A673 (cell line): ENCODE data around the gene ALDH1L2. TPM values are rescaled to one million over a fixed set of nuclear protein-coding genes. Genes with fewer than 3 reads are reported as not detected.
"Not testable (repeated sequence)": the region's sequence is repeated elsewhere in the genome, so short reads cannot be mapped to it uniquely, and the experiment has no call there.

Experiments used
- BruUV-seq: library from RNA; stranded (reverse); fragments of 400-500 nt; replicated peaks from 2 replicates; lab custom pipeline; 2021; lab: Mats Ljungman, UMichigan
- CTCF ChIA-PET: fragments of 300-600 bp; sonication (Branson Sonifier 250); formaldehyde crosslinking; loops from one replicate; lab custom pipeline; 2022; ENCODE audit warnings: antibody characterized with exemption; lab: Charles Lee
- POLR2A ChIA-PET: fragments of 300-600 bp; sonication (Branson Sonifier 250); formaldehyde crosslinking; loops from one replicate; lab custom pipeline; 2022; ENCODE audit warnings: antibody characterized with exemption; ENCODE audit not compliant: low non-redundant PET; lab: Charles Lee
- DNase-seq: peaks from one replicate; pipeline ENCODE4 v3.0.0-alpha.2; 2015; ENCODE audit warnings: low spot score
- H3K27ac ChIP-seq: fragments of 200-600 bp; sonication (generic); 2 replicates; pipeline ENCODE4 v1.5.1; 2016; ENCODE audit warnings: mixed run types, low read depth, mild to moderate bottlenecking, mixed read lengths, antibody characterized with exemption, low read length; ENCODE audit not compliant: poor library complexity, severe bottlenecking
- H3K27me3 ChIP-seq: fragments of 200-600 bp; sonication (generic); replicated peaks from 2 replicates; pipeline ENCODE4 v1.6.1; 2017; ENCODE audit warnings: mixed run types, low read depth, mild to moderate bottlenecking, mixed read lengths, antibody characterized with exemption, low read length; ENCODE audit not compliant: insufficient read depth, poor library complexity
- H3K36me3 ChIP-seq: fragments of 200-600 bp; sonication (generic); 2 replicates; pipeline ENCODE4 v1.6.1; 2016; ENCODE audit warnings: mixed run types, mild to moderate bottlenecking, mixed read lengths, antibody characterized with exemption, low read length; ENCODE audit not compliant: insufficient read depth, poor library complexity, severe bottlenecking
- H3K4me1 ChIP-seq: fragments of 200-600 bp; sonication (generic); 2 replicates; pipeline ENCODE4 v1.6.1; 2017; ENCODE audit warnings: mixed run types, mild to moderate bottlenecking, mixed read lengths, antibody characterized with exemption, low read length; ENCODE audit not compliant: insufficient read depth, poor library complexity, severe bottlenecking
- H3K4me3 ChIP-seq: fragments of 200-600 bp; sonication (generic); 2 replicates; pipeline ENCODE4 v1.5.1; 2016; ENCODE audit warnings: low read depth, mixed run types, mild to moderate bottlenecking, mixed read lengths, low read length; ENCODE audit not compliant: poor library complexity, severe bottlenecking
- H3K9me3 ChIP-seq: fragments of 200-600 bp; sonication (generic); 2 replicates; pipeline ENCODE4 v1.6.1; 2016; ENCODE audit warnings: mixed run types, low read depth, mild to moderate bottlenecking, mixed read lengths, antibody characterized with exemption, low read length; ENCODE audit not compliant: poor library complexity, severe bottlenecking
- EZH2 ChIP-seq: fragments of 200-600 bp; sonication (generic); IDR thresholded peaks from 2 replicates; pipeline ENCODE4 v1.6.1; 2017; ENCODE audit warnings: borderline replicate concordance, low read depth, mild to moderate bottlenecking, mixed read lengths, antibody characterized with exemption, low read length; ENCODE audit not compliant: poor library complexity, severe bottlenecking
- intact Hi-C: fragments of 100-400 bp; cut with micrococcal nuclease; formaldehyde crosslinking; loops from one replicate; pipeline ENCODE4 v1.10.0; 2022; ENCODE audit not compliant: unreplicated experiment
- total RNA-seq: library from RNA; stranded (reverse); gene quantifications from 2 replicates; pipeline ENCODE4 v1.2.3, GENCODE V29; 2021
- TF ChIP-seq, protein P1 (sequence below): fragments of 300-800, 200-600 bp; sonication (generic); conservative IDR thresholded peaks from 2 replicates; pipeline ENCODE4 v1.5.1; 2017; ENCODE audit warnings: low read depth, mild to moderate bottlenecking, antibody characterized with exemption, low read length, moderate library complexity, mixed read lengths

ALDH1L2 gene
- total RNA-seq, 1 experiment from 2014 or later = 3.4 TPM

- H3K27me3 ChIP-seq = no peaks in the 10 kb centered on the region
- intact Hi-C loops = no loop called here
- BruUV-seq = no TSS peak
- no peak overlapping the region for H3K27ac ChIP-seq
- no peak overlapping the region for H3K4me3 ChIP-seq
- TF ChIP-seq, protein P1, sequence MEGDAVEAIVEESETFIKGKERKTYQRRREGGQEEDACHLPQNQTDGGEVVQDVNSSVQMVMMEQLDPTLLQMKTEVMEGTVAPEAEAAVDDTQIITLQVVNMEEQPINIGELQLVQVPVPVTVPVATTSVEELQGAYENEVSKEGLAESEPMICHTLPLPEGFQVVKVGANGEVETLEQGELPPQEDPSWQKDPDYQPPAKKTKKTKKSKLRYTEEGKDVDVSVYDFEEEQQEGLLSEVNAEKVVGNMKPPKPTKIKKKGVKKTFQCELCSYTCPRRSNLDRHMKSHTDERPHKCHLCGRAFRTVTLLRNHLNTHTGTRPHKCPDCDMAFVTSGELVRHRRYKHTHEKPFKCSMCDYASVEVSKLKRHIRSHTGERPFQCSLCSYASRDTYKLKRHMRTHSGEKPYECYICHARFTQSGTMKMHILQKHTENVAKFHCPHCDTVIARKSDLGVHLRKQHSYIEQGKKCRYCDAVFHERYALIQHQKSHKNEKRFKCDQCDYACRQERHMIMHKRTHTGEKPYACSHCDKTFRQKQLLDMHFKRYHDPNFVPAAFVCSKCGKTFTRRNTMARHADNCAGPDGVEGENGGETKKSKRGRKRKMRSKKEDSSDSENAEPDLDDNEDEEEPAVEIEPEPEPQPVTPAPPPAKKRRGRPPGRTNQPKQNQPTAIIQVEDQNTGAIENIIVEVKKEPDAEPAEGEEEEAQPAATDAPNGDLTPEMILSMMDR = no peak
- no peak for TF ChIP-seq EZH2
- peaks cover 41% of the 10 kb centered on the region for H3K36me3 ChIP-seq
- DNase-seq = no peak
- ChIA-PET CTCF (no interaction called here), POLR2A (interaction anchor here (0.5 kb wide), 1 partner anchor 1032 kb away, joined by 11 read pairs; no protein-coding TSS in a partner anchor)
- no peaks in the 10 kb centered on the region for H3K9me3 ChIP-seq
- peaks cover 4% of the 10 kb centered on the region for H3K4me1 ChIP-seq
These were observed 93.3 kb downstream of the ALDH1L2 start for GRCh38 chr12:104990950-104991349.

DNA sequence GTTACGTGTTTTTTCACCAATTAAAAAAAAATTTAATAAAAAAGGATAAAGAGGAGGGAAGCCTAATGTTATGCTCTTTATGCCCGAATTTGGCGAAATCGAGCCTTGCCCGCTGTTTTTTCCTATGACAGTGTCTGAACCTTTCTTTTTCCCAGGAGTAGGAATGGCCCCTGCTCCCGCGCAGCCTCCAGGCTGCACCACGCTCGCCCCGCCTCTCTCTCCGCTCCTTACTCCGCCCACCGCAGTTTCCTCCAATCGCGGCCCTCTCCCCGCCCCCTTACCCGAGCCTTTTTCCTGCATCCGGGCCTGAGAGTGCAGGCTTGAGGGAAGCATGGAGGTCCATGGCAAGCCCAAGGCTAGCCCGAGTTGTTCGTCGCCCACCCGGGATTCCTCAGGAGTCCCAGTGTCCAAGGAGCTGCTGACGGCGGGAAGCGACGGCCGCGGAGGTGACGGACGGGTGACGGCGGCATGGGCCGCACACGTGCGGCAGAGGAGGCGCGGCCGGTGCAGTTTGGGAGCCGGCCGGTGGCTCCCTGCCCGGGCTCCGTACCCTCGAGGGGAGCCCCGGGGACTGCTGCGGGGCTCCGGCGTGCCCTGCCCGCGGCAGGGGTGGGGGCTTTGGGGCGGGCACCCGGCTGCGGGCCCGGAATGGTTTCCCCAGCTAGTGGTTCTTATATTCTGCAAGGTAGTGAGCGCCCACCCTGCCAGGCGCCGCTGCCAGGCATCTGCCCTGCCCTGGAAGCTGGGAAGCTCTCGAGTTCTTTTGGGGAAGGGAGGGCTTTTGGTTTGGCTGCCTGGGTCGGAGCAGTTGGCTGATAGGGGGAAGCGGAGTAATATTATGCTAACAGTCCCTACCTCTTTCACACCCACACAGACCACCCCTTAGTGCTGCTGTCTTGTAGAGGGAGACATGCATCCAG lies 98.0 kb downstream of the ALDH1L2 start, which contains the start of gene NOPCHAP1:
TSS of gene NOPCHAP1 (plus strand) at position 295 of the 920 bp plus-strand sequence. CDS start at position 332, 37 bp downstream.
- peaks cover 4% of the 10 kb centered on the region for H3K4me1 ChIP-seq
- no peaks in the 10 kb centered on the region for H3K27me3 ChIP-seq
- BruUV-seq = no TSS peak
- ChIA-PET POLR2A (no interaction called here), CTCF (no interaction called here)
- no peak for TF ChIP-seq EZH2
- TF ChIP-seq, protein P1 = no peak
- H3K4me3 ChIP-seq = peak within 1 kb of the TSS; percentile 87
- no peaks in the 10 kb centered on the region for H3K9me3 ChIP-seq
- intact Hi-C loops = loop anchor here (5.0 kb wide), 1 partner anchor 66 kb away; no protein-coding TSS in a partner anchor
- peaks cover 15% of the 10 kb centered on the region for H3K36me3 ChIP-seq
- DNase-seq = peak; percentile 96
- H3K27ac ChIP-seq = peak within 1 kb of the TSS; percentile 78

DNA sequence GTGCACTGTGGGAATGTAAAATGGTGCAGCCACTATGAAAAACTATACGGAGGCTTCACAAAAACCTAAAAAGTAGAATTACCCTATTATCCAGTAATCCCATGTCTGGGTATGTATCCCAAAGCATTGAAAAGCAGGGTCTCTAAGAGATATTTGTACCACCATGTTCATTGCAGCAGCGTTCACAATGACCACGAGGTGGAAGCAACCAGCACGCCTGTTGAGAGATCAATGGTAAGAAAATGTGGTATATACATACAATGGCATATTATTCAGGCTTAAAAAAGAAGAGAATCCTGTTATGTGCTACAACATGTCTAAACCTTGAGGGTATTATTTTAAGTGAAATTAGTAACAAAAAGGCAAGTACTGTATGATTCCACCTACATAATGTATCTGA lies 99.1 kb downstream of the ALDH1L2 start:
- H3K27ac ChIP-seq = no peak overlapping the region
- no peaks in the 10 kb centered on the region for H3K9me3 ChIP-seq
- DNase-seq = peak; percentile 14
- no peaks in the 10 kb centered on the region for H3K27me3 ChIP-seq
- peaks cover 9% of the 10 kb centered on the region for H3K36me3 ChIP-seq
- CTCF ChIA-PET = no interaction called here
- H3K4me1 ChIP-seq = peaks cover 4% of the 10 kb centered on the region
- POLR2A ChIA-PET = no interaction called here
- intact Hi-C loops = loop anchor here (5.0 kb wide), 1 partner anchor 67 kb away; no protein-coding TSS in a partner anchor
- TF ChIP-seq, protein P1 = 0 out of 2 replicates have a peak, but pooled peaks have one; percentile 19
- TF ChIP-seq EZH2 = no peak
- no peak overlapping the region for H3K4me3 ChIP-seq
- no TSS peak for BruUV-seq

DNA sequence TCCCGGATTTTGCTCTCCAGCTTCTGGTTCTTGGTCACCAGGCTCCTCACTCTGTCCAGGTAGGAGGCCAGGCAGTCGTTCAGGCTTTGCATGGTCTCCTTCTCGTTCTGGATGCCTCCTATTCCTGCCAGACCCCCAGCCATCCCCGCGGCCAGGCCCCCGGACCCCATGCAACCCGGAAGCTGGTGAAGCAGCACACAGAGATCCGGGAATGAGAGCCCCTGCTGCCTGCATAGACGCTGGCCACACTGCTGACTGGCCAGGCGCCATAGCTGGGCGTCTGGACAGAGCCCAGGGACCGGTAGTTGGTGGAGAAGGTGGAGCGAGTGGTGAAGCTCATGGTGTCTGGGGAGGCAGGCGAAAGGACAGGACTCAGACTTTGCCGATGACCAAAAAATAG lies 106.6 kb downstream of the ALDH1L2 start:
- POLR2A ChIA-PET, H3K9me3 ChIP-seq, H3K4me1 ChIP-seq, BruUV-seq, intact Hi-C loops, CTCF ChIA-PET, DNase-seq, H3K4me3 ChIP-seq, H3K27me3 ChIP-seq, H3K36me3 ChIP-seq, H3K27ac ChIP-seq: not testable (repeated sequence)
